Activated CD4-positive, alpha-beta T cell treated with anti-CD3 and anti-CD28 coated beads, Interleukin-2, amount 50 U/mL, for 48 hours (primary cell): ENCODE results near the gene DCDC1.

Experiments used
- DNase-seq, 2 experiments: peaks; one replicate each; pipeline ENCODE4 v3.0.0-alpha.2; 2020

The DCDC1 gene

GRCh38 chr11:31369348-31370329 is at the start of gene DCDC1, which contains the start of gene DNAJC24:
Gene DCDC1 (minus strand): TSS chr11:31369739. CDS start chr11:31328280, 41,459 bp downstream.
Gene DNAJC24 (plus strand): TSS chr11:31369860. CDS start chr11:31370749, 889 bp downstream.
- peak; percentile 94 to 95 for DNase-seq

- no peak for DNase-seq
Observed at GRCh38 chr11:31419138-31419537, 49.6 kb upstream of the DCDC1 start.

GRCh38 chr11:31417816-31418215 is 48.3 kb upstream of the DCDC1 start:
- DNase-seq: no peak

GRCh38 chr11:31417357-31417756 is 47.8 kb upstream of the DCDC1 start:
- DNase-seq: no peak

- DNase-seq: no peak
Observed at GRCh38 chr11:31415435-31415834, 45.9 kb upstream of the DCDC1 start.

- DNase-seq: no peak
Observed at GRCh38 chr11:31414338-31414737, 44.8 kb upstream of the DCDC1 start.

GRCh38 chr11:31412946-31413345 is 43.4 kb upstream of the DCDC1 start:
- DNase-seq: no peak

- DNase-seq: no peak
Observed at GRCh38 chr11:31408201-31408600, 38.7 kb upstream of the DCDC1 start.

- DNase-seq: no peak
Observed at GRCh38 chr11:31404614-31405013, 35.1 kb upstream of the DCDC1 start.

GRCh38 chr11:31397239-31397834 is 27.8 kb upstream of the DCDC1 start:
- no peak for DNase-seq

- DNase-seq: no peak
Observed at GRCh38 chr11:31387379-31387778, 17.8 kb upstream of the DCDC1 start.

- no peak for DNase-seq
Observed at GRCh38 chr11:31383116-31383515, 13.6 kb upstream of the DCDC1 start.

- DNase-seq: no peak
Observed at GRCh38 chr11:31375879-31376278, 6.3 kb upstream of the DCDC1 start.

- DNase-seq: no peak
Observed at GRCh38 chr11:31366795-31367194, 2.7 kb downstream of the DCDC1 start.

- DNase-seq: no peak
Observed at GRCh38 chr11:31361743-31362142, 7.8 kb downstream of the DCDC1 start.

- no peak for DNase-seq
Observed at GRCh38 chr11:31355817-31356216, 13.7 kb downstream of the DCDC1 start.

GRCh38 chr11:31355131-31355530 is 14.4 kb downstream of the DCDC1 start:
- no peak for DNase-seq

- DNase-seq: no peak
Observed at GRCh38 chr11:31351168-31351567, 18.4 kb downstream of the DCDC1 start.

- DNase-seq: peak in 1 of 2 experiments; percentile 10
Observed at GRCh38 chr11:31340903-31341572, 28.5 kb downstream of the DCDC1 start.

- no peak for DNase-seq
Observed at GRCh38 chr11:31337806-31338205, 31.7 kb downstream of the DCDC1 start.

GRCh38 chr11:31328697-31329096 is 40.8 kb downstream of the DCDC1 start:
- no peak for DNase-seq

GRCh38 chr11:31327417-31327816 is 42.1 kb downstream of the DCDC1 start:
- no peak for DNase-seq

GRCh38 chr11:31326470-31327148 is 42.9 kb downstream of the DCDC1 start:
- DNase-seq: no peak
